Right lobe of liver (tissue), 6 donors: ENCODE measurements around the gene HACD4. TPM values are rescaled to one million over a fixed set of nuclear protein-coding genes. Genes with fewer than 3 reads are reported as not detected.

Experiments
- ATAC-seq, 4 donors: fragments of 200-7000 bp; cut with Tn5 transposase; one replicate each; pipeline ENCODE4 v1.9.1; 2020; ENCODE audit warnings: mild to moderate bottlenecking in 4 of 4, moderate library complexity in 4 of 4
- DNase-seq, 3 donors: peaks; one replicate each; pipeline ENCODE4 v3.0.0-alpha.2; 2020
- H3K27ac ChIP-seq, 3 donors: fragments of 200-600 bp; one replicate each; pipeline ENCODE4 v1.8.0; 2022
- H3K27me3 ChIP-seq, 2 donors: fragments of 200-600 bp; one replicate each; pipeline ENCODE4 v1.8.0; 2022
- H3K36me3 ChIP-seq, 4 donors: fragments of 200-600 bp; sonication (generic) in 1 of 4; one replicate each; pipeline versions ENCODE4 v1.5.1 to v1.8.0; 2017 to 2022; ENCODE audit warnings: control low read depth in 1 of 4
- H3K4me1 ChIP-seq, 4 donors: fragments of 200-600 bp; sonication (generic) in 1 of 4; one replicate each; pipeline versions ENCODE4 v1.5.1 to v1.8.0; 2017 to 2022; ENCODE audit warnings: control low read depth in 1 of 4
- H3K4me3 ChIP-seq, 3 donors: fragments of 200-600 bp; one replicate each; pipeline ENCODE4 v1.8.0; 2022
- H3K9me3 ChIP-seq, 4 donors: fragments of 200-600 bp; sonication (generic) in 1 of 4; one replicate each; pipeline versions ENCODE4 v1.5.1 to v1.8.0; 2017 to 2022; ENCODE audit warnings: control low read depth in 1 of 4
- CTCF ChIP-seq, 4 donors: fragments of 200-600 bp in 3 of 4; fragments of 450-650 bp in 1 of 4; IDR thresholded peaks; one replicate each; pipeline versions ENCODE4 v1.5.1 to v1.8.0; 2016 to 2022; ENCODE audit warnings: antibody characterized with exemption in 4 of 4, mild to moderate bottlenecking in 2 of 4
- POLR2A ChIP-seq: fragments of 450-650 bp; IDR thresholded peaks from one replicate; pipeline ENCODE4 v1.6.1; 2017; ENCODE audit warnings: antibody characterized with exemption, mild to moderate bottlenecking
- WGBS: methylation state at CpG from one replicate; pipeline ENCODE4 v1.1.6; 2018; ENCODE audit warnings: low coverage, low lambda C conversion rate; ENCODE audit not compliant: insufficient coverage; ENCODE audit errors: missing lambda C conversion rate; 5-methylcytosine and 5-hydroxymethylcytosine counted together
- intact Hi-C, 2 donors: fragments of 100-400 bp; cut with DNase I; formaldehyde crosslinking; loops; one replicate each; pipeline versions ENCODE4 v1.11.2 to v1.14.1; 2022
- long read RNA-seq: library from polyadenylated mRNA; unstranded; transcript quantifications from one replicate; pipeline ENCODE4 v2.0.0, GENCODE V29; 2019
- total RNA-seq, 6 experiments: library from RNA; depleted of rRNA in 2 of 6; stranded (reverse); fragments of >200 nt in 2 of 6; fragmentation: NEBNext Ultra II Directional in 3 of 6; extraction: Animal tissue kit (Norgen Biotek cat#: 25700) in 3 of 6; gene quantifications; one replicate each; pipeline versions ENCODE4 v1.1.0 to v1.2.4, GENCODE V29; 2016 to 2023
- donor health status: DM: no; HTN: yes; CAD: no.
- donor health status: DM: no; HTN: no; CAD: no.
- donor health status: DM: no; HTN: no; CAD: no.
- donor health status: DM: no; HTN: yes; CAD: no.
- donor health status: DM: no; HTN: yes; CAD: no.

Gene HACD4, protein sequence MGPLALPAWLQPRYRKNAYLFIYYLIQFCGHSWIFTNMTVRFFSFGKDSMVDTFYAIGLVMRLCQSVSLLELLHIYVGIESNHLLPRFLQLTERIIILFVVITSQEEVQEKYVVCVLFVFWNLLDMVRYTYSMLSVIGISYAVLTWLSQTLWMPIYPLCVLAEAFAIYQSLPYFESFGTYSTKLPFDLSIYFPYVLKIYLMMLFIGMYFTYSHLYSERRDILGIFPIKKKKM
- total RNA-seq: 1 to 10 TPM in 1 of 6 experiments, under 1 TPM in 5; 0.13 to 1.2 (median 0.54) TPM
- long read RNA-seq: 0 reads

GRCh38 chr9:21031091-21031807 is at the start of gene HACD4:
HACD4 (minus strand) TSS chr9:21031640; CDS start chr9:21031590, 50 bp downstream.
- no peaks in the 10 kb centered on the region for H3K36me3 ChIP-seq
- intact Hi-C loops: no loop called here
- H3K9me3 ChIP-seq: no peaks in the 10 kb centered on the region
- H3K27ac ChIP-seq: peak within 1 kb of the TSS; percentile 29 to 41 (median 31)
- peak within 1 kb of the TSS; percentile 32 to 48 (median 48) for H3K4me3 ChIP-seq
- 13% methylated on average over 9 of the region's 46 CpGs for WGBS
- H3K4me1 ChIP-seq: no peaks in the 10 kb centered on the region
- no peak for TF ChIP-seq CTCF (IDR thresholded peaks at IDR 0.05)
- TF ChIP-seq POLR2A: no peak
- DNase-seq (peak; percentile 58 to 69 (median 60)), ATAC-seq (peak; percentile 79 to 87 (median 86))
- H3K27me3 ChIP-seq: no peaks in the 10 kb centered on the region

- Histone ChIP-seq H3K36me3 (no peaks in the 10 kb centered on the region), H3K9me3 (no peaks in the 10 kb centered on the region), H3K4me1 (no peaks in the 10 kb centered on the region), H3K27ac (no peak overlapping the region), H3K27me3 (no peaks in the 10 kb centered on the region), H3K4me3 (no peak overlapping the region)
- no peak for DNase-seq
- 90% methylated on average over 1 of the region's 1 CpG for WGBS
- no peak for TF ChIP-seq CTCF (IDR thresholded peaks at IDR 0.05)
- TF ChIP-seq POLR2A: no peak
- intact Hi-C loops: no loop called here
- ATAC-seq: no peak
Observed at GRCh38 chr9:21080793-21081192, 49.4 kb upstream of the HACD4 start.

DNA sequence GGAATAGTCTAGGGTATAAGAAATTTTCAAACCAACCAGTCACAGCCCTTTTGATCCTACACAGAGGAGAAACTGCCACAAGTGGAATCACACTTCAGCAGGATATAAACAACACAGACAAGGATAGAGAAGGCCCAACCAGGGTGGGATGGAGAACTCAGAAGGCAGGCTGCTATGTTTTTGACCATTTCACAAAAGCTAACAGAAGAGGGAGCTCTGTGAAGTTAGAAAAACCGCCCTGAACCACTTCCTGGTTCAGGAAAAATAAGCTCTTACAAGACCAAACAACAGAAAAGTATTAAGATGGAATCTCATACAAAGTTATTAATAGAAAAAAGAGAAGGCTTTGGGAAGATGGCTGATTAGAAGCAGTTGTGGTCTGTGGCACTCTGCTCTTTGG is 47.3 kb upstream of the HACD4 start:
- Histone ChIP-seq H3K4me1 (no peaks in the 10 kb centered on the region), H3K27me3 (no peaks in the 10 kb centered on the region), H3K36me3 (no peaks in the 10 kb centered on the region), H3K9me3 (no peaks in the 10 kb centered on the region), H3K4me3 (no peak overlapping the region), H3K27ac (no peak overlapping the region)
- no peak for DNase-seq
- ATAC-seq: no peak
- WGBS: 83% methylated on average over 1 of the region's 1 CpG
- TF ChIP-seq POLR2A (no peak), CTCF (IDR thresholded peaks at IDR 0.05) (no peak)
- intact Hi-C loops: no loop called here

DNA sequence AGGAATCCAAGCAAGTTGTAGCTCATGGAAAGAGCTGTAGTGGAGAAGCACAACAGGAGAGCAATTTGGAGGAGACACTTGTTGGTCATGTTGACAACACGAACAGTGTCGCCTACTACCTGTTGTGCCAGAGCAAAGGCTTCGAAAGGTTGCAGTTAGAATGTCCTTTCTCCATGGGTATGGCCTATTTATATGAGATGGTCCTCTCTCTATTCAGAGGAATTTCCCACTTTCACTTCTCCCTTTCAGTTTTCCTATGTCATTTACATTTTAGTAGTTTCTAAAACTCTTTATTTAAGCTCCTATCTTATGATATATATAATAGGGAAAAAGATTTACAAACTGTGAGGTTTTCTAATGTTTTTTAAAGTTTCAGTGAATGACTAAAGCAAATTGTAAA is 46.3 kb upstream of the HACD4 start, which contains the start of gene IFNB1:
IFNB1 (minus strand) TSS at position 162 of the 400 bp plus-strand sequence; CDS start at position 89, 73 bp downstream.
- Histone ChIP-seq H3K4me3 (no peak within 1 kb of the TSS), H3K9me3 (no peaks in the 10 kb centered on the region), H3K4me1 (no peaks in the 10 kb centered on the region), H3K27ac (no peak within 1 kb of the TSS), H3K36me3 (no peaks in the 10 kb centered on the region), H3K27me3 (no peaks in the 10 kb centered on the region)
- TF ChIP-seq POLR2A: no peak
- TF ChIP-seq CTCF (IDR thresholded peaks at IDR 0.05): no peak
- ATAC-seq (no peak), DNase-seq (no peak)
- WGBS: 60% methylated on average over 2 of the region's 3 CpGs
- intact Hi-C loops: no loop called here
